ENCODE measurements around the gene TMBIM1.
A peak's percentile ranks its signal among the peaks of the same experiment; 100 is the strongest.

TMBIM1 gene

DNA sequence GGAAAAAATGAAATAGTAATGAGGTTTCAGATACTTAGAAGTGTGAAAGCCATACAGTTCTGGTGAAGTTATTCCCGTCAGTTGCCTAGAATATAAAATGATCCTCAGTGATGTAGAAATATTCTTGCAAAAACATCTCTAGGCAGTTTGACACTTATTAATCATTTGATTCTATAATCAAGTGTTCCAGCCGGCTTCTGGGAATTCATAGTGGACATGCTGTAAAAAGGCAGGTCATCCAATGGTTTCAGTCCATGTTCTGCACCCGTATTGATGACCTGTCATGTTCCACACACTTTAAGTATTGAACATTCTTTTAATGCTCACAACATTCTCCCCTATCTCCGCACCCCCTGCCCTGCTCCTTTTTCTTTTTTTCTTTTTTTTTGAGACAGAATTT, 55.5 kb downstream of the TMBIM1 start:
- POLR2A ChIA-PET (ENCODE audit: low non-redundant PET), result no interaction called here
- H3K27ac ChIP-seq, result no peak overlapping the region
- TF ChIP-seq, protein P1, sequence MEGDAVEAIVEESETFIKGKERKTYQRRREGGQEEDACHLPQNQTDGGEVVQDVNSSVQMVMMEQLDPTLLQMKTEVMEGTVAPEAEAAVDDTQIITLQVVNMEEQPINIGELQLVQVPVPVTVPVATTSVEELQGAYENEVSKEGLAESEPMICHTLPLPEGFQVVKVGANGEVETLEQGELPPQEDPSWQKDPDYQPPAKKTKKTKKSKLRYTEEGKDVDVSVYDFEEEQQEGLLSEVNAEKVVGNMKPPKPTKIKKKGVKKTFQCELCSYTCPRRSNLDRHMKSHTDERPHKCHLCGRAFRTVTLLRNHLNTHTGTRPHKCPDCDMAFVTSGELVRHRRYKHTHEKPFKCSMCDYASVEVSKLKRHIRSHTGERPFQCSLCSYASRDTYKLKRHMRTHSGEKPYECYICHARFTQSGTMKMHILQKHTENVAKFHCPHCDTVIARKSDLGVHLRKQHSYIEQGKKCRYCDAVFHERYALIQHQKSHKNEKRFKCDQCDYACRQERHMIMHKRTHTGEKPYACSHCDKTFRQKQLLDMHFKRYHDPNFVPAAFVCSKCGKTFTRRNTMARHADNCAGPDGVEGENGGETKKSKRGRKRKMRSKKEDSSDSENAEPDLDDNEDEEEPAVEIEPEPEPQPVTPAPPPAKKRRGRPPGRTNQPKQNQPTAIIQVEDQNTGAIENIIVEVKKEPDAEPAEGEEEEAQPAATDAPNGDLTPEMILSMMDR (conservative IDR thresholded peaks at IDR 0.05; ENCODE audit: low read depth), result no peak
- no peak for DNase-seq (ENCODE audit: low spot score)
- CTCF ChIA-PET, result no interaction called here

DNA sequence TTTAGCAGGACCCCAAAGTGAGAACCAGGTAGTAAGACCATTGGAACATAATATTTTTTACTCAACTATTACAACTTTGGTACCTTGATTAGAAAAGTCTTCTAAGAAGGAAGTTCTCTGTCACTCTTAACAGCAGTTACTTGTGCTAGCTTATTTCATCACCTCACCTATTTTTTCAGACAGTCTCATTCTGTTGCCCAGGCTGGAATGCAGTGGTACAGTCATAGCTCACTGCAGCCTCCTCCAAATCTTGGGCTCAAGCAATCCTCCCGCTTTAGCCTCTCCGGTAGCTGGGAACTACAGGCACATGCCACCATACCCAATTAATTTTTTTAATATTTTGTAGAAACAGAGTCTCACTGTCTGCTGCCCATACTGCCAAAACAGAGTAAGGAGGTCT, 57.3 kb downstream of the TMBIM1 start:
- TF ChIP-seq, protein P1 (conservative IDR thresholded peaks at IDR 0.05; ENCODE audit: low read depth), result no peak
- POLR2A ChIA-PET (ENCODE audit: low non-redundant PET), result no interaction called here
- no peak for DNase-seq (ENCODE audit: low spot score)
- H3K27ac ChIP-seq, result no peak overlapping the region
- CTCF ChIA-PET, result no interaction called here

DNA sequence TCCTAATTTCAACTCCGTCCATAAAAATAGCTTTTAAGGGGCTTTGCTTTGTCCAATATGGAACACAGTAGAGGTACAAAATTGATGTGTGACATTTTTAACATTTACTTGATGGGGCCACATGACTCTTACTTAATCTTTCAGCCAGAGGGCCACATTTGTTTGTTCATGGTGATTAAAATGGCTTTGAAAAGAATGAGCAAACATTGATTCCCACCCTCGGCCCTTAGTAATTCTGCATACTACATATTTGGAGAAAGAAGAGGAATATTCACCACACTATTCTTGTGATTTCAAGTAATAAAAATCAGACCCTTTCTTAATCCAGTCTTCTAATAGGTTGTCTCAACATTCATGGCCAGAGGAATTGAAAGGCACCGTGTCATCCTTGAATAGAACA, 57.8 kb downstream of the TMBIM1 start:
- POLR2A ChIA-PET (ENCODE audit: low non-redundant PET), result no interaction called here
- no peak overlapping the region for H3K27ac ChIP-seq
- TF ChIP-seq, protein P1 (conservative IDR thresholded peaks at IDR 0.05; ENCODE audit: low read depth), result no peak
- CTCF ChIA-PET, result no interaction called here
- no peak for DNase-seq (ENCODE audit: low spot score)

DNA sequence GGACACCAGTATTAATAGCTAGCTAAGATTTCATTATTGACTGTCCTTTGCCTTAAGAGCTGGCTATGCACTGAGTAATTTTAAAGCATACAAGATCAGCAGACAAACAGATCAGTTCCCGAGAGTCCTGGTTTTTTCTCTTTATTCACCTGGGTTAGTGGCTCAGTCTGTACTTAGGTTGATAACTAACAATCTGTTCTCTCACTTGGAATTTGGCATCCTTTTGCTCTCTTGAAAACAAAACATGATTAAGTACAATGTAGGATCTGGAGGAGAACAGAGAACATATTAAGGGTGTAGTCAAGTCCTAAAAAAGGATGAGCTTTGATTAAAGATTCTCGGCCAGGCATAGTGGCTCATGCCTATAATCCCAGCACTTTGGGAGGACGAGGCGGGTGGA, 58.8 kb downstream of the TMBIM1 start:
- TF ChIP-seq, protein P1 (conservative IDR thresholded peaks at IDR 0.05; ENCODE audit: low read depth), result no peak
- no peak for DNase-seq (ENCODE audit: low spot score)
- ChIA-PET CTCF (no interaction called here), POLR2A (ENCODE audit: low non-redundant PET) (no interaction called here)
- H3K27ac ChIP-seq, result no peak overlapping the region

DNA sequence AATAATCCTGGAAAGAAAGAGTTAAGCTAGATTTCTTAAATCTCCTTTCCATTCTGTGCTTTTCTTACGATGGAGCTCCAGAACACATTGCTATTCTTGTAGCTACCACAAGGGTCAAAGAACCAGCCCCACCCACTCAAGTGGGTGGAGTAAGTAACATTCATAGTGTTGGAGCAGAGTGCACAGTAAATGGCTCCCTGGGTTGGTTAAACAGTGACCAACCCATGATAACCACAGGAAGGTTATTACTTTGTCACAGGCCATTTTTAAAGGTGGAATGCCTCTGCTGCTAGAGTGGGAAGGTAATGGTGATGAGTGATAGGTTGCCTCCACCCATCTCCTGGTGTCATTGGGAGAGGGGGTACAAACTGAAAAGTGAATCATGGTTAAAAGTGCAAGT, 61.4 kb downstream of the TMBIM1 start:
- CTCF ChIA-PET, result no interaction called here
- TF ChIP-seq, protein P1 (conservative IDR thresholded peaks at IDR 0.05; ENCODE audit: low read depth), result no peak
- POLR2A ChIA-PET (ENCODE audit: low non-redundant PET), result no interaction called here
- no peak for DNase-seq (ENCODE audit: low spot score)
- H3K27ac ChIP-seq, result peak overlapping the region; percentile 74; the same call in 1 of the 2 replicates

DNA sequence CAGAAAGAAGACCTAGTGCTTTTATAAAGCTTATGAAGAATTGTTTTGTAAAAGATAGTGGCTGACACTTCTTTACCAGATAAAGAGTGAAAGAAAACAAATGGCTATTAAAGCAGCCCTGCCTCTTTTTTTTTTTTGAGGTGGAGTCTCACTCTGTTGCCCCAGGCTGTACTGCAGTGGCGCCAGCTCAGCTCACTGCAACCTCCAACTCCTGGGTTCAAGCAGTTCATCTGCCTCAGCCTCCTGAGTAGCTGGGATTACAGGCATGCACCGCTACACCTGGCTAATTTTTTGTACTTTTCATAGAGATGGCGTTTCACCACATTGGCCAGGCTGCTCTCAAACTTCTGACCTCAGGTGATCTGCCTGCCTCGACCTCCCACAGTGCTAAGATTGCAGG, 62.5 kb downstream of the TMBIM1 start:
- ChIA-PET POLR2A (ENCODE audit: low non-redundant PET) (interaction anchor here (0.8 kb wide), 1 partner anchor 11 kb away, joined by 5 read pairs; no protein-coding TSS in a partner anchor), CTCF (interaction anchor here (0.6 to 1.0 kb wide), 4 partner anchors 10 to 75 kb away, joined by 3 to 4 read pairs (median 4); no protein-coding TSS in a partner anchor)
- TF ChIP-seq, protein P1 (conservative IDR thresholded peaks at IDR 0.05; ENCODE audit: low read depth), result no peak
- H3K27ac ChIP-seq, result peak overlapping the region; percentile 74
- DNase-seq (ENCODE audit: low spot score), result no peak

Data from RWPE1 (cell line).